ENCODE results near the gene ABCB9.

DNA sequence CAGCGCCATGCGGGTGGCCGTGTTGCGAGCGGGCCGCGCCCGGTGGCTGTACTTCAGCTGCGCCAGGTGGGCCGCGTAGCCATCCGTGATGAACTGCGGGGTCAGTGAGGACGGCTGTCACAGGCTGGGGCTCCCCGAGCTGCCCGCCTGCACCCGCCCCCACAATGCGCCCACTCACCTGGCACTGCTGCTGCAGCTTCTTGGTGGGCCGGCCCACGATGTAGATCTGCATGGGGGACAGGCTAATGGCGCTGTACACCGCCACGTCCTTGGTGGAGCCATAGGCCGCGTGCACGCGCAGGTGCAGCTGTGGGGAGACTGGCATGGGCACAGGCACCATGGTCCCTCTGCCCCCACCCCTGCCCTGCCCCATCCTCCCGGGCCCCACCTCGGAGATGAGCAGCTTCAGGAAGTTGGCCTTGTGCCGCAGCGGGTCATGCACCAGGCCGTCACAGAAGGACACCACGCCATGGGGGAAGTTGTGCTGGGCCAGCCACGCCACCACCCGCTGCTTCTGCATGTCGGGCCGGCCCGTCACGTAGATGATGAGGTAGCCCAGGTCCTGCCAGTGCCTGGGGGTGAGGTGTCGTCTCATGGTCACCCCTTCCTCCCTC, 20.1 kb upstream of the ABCB9 start:
- no peak for TF ChIP-seq POLR2A (IDR thresholded peaks at IDR 0.05)
- TF ChIP-seq, protein P1, sequence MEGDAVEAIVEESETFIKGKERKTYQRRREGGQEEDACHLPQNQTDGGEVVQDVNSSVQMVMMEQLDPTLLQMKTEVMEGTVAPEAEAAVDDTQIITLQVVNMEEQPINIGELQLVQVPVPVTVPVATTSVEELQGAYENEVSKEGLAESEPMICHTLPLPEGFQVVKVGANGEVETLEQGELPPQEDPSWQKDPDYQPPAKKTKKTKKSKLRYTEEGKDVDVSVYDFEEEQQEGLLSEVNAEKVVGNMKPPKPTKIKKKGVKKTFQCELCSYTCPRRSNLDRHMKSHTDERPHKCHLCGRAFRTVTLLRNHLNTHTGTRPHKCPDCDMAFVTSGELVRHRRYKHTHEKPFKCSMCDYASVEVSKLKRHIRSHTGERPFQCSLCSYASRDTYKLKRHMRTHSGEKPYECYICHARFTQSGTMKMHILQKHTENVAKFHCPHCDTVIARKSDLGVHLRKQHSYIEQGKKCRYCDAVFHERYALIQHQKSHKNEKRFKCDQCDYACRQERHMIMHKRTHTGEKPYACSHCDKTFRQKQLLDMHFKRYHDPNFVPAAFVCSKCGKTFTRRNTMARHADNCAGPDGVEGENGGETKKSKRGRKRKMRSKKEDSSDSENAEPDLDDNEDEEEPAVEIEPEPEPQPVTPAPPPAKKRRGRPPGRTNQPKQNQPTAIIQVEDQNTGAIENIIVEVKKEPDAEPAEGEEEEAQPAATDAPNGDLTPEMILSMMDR (IDR thresholded peaks at IDR 0.05) = no peak

All from right lobe of liver (tissue), 4 donors.